ENCODE measurements around the gene SLITRK2. TPM values are rescaled to one million over a fixed set of nuclear protein-coding genes. Genes with fewer than 3 reads are reported as not detected.

SLITRK2 gene
- total and polyA plus RNA-seq, 3 donors from 2014 or later = 0.12 to 0.75 (median 0.16) TPM

DNA sequence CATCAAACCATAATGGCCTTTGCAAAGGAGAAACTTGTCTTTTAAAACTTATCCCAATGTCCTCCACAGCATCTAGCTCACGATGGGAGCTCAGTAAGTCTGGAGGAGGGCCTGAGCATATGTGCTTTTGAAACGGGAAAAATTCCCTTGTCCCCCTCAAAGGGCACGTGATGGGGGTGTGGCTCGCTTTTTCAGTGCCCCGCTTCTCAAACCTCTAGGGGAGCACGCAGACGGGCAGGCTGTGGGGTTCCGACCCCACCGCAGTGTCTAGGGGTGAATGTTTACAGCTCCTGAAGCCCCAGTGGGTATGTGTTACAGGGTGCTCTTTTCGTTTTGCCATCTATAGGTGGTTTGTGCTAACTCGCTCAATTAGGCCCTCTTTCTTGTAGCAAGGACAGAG lies 31.2 kb downstream of the SLITRK2 start:
- WGBS, 2 donors = 17 to 78% methylated on average over 4 to 9 of the region's 11 CpGs
- TF ChIP-seq, protein P1, sequence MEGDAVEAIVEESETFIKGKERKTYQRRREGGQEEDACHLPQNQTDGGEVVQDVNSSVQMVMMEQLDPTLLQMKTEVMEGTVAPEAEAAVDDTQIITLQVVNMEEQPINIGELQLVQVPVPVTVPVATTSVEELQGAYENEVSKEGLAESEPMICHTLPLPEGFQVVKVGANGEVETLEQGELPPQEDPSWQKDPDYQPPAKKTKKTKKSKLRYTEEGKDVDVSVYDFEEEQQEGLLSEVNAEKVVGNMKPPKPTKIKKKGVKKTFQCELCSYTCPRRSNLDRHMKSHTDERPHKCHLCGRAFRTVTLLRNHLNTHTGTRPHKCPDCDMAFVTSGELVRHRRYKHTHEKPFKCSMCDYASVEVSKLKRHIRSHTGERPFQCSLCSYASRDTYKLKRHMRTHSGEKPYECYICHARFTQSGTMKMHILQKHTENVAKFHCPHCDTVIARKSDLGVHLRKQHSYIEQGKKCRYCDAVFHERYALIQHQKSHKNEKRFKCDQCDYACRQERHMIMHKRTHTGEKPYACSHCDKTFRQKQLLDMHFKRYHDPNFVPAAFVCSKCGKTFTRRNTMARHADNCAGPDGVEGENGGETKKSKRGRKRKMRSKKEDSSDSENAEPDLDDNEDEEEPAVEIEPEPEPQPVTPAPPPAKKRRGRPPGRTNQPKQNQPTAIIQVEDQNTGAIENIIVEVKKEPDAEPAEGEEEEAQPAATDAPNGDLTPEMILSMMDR (IDR thresholded peaks at IDR 0.05) = no peak
- TF ChIP-seq POLR2A (IDR thresholded peaks at IDR 0.05) = no peak
- no peak overlapping the region for H3K4me3 ChIP-seq
- no peak overlapping the region for H3K27ac ChIP-seq
- intact Hi-C loops (cut with DNase I; ENCODE audit: low total_unique reads) = no loop called here
- no peaks in the 10 kb centered on the region for H3K9me3 ChIP-seq
- no peaks in the 10 kb centered on the region for H3K36me3 ChIP-seq (ENCODE audit: low read depth, missing control alignments)
- H3K4me1 ChIP-seq = no peaks in the 10 kb centered on the region
- DNase-seq = no peak
- H3K27me3 ChIP-seq = no peaks in the 10 kb centered on the region

DNA sequence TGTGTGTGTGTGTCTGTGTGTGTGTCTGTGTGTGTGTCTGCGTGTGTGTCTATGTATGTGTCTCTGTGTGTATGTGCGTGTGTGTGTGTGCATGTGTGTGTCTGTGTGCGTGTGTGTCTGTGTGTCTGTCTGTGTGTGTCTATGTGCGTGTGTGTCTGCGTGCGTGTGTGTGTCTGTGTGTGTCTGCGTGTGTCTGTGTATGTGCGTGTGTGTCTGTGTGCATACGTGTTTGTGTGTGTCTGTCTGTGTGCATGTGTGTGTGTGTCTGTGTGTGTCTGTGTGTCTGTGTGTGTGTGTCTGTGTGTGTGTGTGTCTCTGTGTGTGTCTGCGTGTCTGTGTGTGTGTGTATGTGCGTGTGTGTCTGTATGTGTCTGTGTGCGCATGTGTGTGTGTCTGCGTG lies 35.6 kb downstream of the SLITRK2 start:
- WGBS, 2 donors = 78 to 82% methylated on average over 10 to 13 of the region's 13 CpGs
- DNase-seq = no peak

DNA sequence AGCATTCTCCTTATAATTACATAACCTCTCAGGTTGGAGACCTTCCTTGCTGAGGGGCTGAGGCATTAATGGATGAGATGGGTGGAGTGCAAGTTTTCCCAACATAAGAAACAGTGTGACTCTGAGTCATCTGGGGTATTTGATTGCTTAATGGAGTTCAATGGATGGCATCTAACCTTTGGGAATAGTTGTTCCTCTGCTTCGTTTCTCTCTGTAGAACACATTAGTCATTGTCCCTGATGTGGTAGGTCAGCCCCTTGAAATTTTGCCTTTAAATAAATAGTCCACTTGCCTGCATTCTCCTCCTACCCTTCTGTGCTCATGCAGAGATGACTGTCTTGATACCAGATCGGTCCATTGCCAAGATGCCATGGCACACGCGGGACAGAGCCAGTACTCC lies 38.6 kb downstream of the SLITRK2 start:
- no peaks in the 10 kb centered on the region for H3K4me1 ChIP-seq
- H3K4me3 ChIP-seq = no peak overlapping the region
- H3K9me3 ChIP-seq = no peaks in the 10 kb centered on the region
- WGBS, 2 donors = 81 to 93% methylated on average over 4 of the region's 4 CpGs
- H3K27me3 ChIP-seq = no peaks in the 10 kb centered on the region
- intact Hi-C loops (cut with DNase I; ENCODE audit: low total_unique reads) = no loop called here
- no peak for TF ChIP-seq POLR2A (IDR thresholded peaks at IDR 0.05)
- TF ChIP-seq, protein P1 (IDR thresholded peaks at IDR 0.05) = no peak
- no peaks in the 10 kb centered on the region for H3K36me3 ChIP-seq (ENCODE audit: low read depth, missing control alignments)
- H3K27ac ChIP-seq = no peak overlapping the region
- no peak for DNase-seq

More for the DNA sequence above, 35.6 kb downstream of the SLITRK2 start:
- Histone ChIP-seq H3K4me3 (no peak overlapping the region), H3K9me3 (no peaks in the 10 kb centered on the region), H3K27ac (no peak overlapping the region), H3K4me1 (no peaks in the 10 kb centered on the region), H3K36me3 (ENCODE audit: low read depth, missing control alignments) (no peaks in the 10 kb centered on the region), H3K27me3 (no peaks in the 10 kb centered on the region)
- intact Hi-C loops (cut with DNase I; ENCODE audit: low total_unique reads) = no loop called here
- TF ChIP-seq, protein P1 (IDR thresholded peaks at IDR 0.05) = no peak

DNA sequence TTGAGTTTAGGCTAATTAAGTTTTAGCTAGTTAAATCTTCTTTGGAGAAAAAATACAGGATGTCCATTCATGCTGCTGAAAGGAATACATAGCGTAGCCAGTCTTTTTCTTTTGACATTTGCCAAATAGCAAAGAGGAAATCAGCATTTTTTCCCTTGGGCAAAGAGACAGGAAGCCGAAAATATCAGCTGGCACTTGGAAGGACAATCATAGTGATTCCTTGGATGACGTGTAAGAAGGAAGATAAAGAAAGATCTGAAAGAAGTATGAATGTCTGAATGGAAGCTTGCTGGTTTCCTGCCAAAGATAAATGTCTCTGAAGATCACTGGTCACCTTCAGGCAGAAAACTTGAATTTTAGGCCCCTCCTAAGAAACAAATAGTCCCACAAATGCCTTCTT lies 44.2 kb downstream of the SLITRK2 start:
- TF ChIP-seq, protein P1 (IDR thresholded peaks at IDR 0.05) = no peak
- no peak for TF ChIP-seq POLR2A (IDR thresholded peaks at IDR 0.05)
- DNase-seq = no peak
- 29 to 42% methylated on average over 3 of the region's 3 CpGs for WGBS, 2 donors
- Histone ChIP-seq H3K36me3 (ENCODE audit: low read depth, missing control alignments) (no peaks in the 10 kb centered on the region), H3K9me3 (no peaks in the 10 kb centered on the region), H3K4me1 (no peaks in the 10 kb centered on the region), H3K27ac (no peak overlapping the region), H3K27me3 (no peaks in the 10 kb centered on the region), H3K4me3 (no peak overlapping the region)
- intact Hi-C loops (cut with DNase I; ENCODE audit: low total_unique reads) = no loop called here

DNA sequence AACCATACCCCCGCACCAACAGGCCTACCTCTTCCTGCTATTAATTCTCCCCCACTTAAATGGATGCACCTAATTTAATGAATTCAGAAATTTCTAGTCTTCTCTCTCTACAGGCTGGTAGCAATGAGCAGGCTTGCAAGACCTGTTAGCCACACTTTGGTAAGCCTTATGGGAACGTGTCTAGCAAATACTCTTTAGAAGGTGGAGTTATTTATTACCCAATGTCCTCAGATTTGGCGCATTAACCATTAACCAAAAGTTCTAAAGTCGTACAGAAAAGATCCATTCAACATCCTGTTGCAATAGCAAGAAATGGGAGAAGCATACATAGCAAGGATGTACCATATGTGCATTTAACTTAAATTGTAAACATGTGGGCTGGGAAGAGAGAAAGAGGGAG lies 47.5 kb downstream of the SLITRK2 start:
- H3K9me3 ChIP-seq = no peaks in the 10 kb centered on the region
- intact Hi-C loops (cut with DNase I; ENCODE audit: low total_unique reads) = no loop called here
- H3K4me1 ChIP-seq = no peaks in the 10 kb centered on the region
- no peaks in the 10 kb centered on the region for H3K36me3 ChIP-seq (ENCODE audit: low read depth, missing control alignments)
- no peak overlapping the region for H3K4me3 ChIP-seq
- 72 to 88% methylated on average over 4 of the region's 4 CpGs for WGBS, 2 donors
- no peak overlapping the region for H3K27ac ChIP-seq
- DNase-seq = no peak
- no peak for TF ChIP-seq POLR2A (IDR thresholded peaks at IDR 0.05)
- TF ChIP-seq, protein P1 (IDR thresholded peaks at IDR 0.05) = no peak
- H3K27me3 ChIP-seq = no peaks in the 10 kb centered on the region
